B cell (primary cell): ENCODE data around the gene MZF1. TPM values are rescaled to one million over a fixed set of nuclear protein-coding genes. Genes with fewer than 3 reads are reported as not detected.
A peak's percentile ranks its signal among the peaks of the same experiment; 100 is the strongest.

Experiments used
- ATAC-seq: fragments of 200-7000 bp; cut with Tn5 transposase; one replicate; pipeline ENCODE4 v1.10.0; 2021; ENCODE audit warnings: low read depth, mild to moderate bottlenecking, moderate number of reproducible peaks, moderate library complexity
- CTCF ChIA-PET: fragments of 350-600 bp; sonication (Branson Sonifier 250); formaldehyde crosslinking; loops from one replicate; lab custom pipeline; 2021; ENCODE audit warnings: antibody characterized with exemption, inconsistent platforms; lab: Charles Lee
- POLR2A ChIA-PET: fragments of 350-600 bp; sonication (Branson Sonifier 250); formaldehyde crosslinking; loops from one replicate; lab custom pipeline; 2021; ENCODE audit warnings: antibody characterized with exemption; lab: Charles Lee
- DNase-seq: peaks from one replicate; pipeline ENCODE4 v3.0.0; 2013
- H2AFZ ChIP-seq: 2 replicates; pipeline ENCODE4 v1.6.1; 2012; ENCODE audit warnings: mild to moderate bottlenecking, low read depth, low read length; ENCODE audit not compliant: insufficient read depth, poor library complexity, severe bottlenecking
- H3K27ac ChIP-seq, 2 donors: 1 replicate in 1 of 2; 2 replicates in 1 of 2; pipeline ENCODE4 v1.5.1; 2012 to 2013; ENCODE audit warnings: low read length in 2 of 2, mild to moderate bottlenecking in 2 of 2, moderate library complexity in 1 of 2
- H3K27me3 ChIP-seq, 4 experiments: fragments of 200-600 bp in 1 of 4; sonication (generic) in 1 of 4; replicated peaks in 1 of 4; 1 replicate in 2 of 4; 2 replicates in 2 of 4; pipeline versions ENCODE4 v1.6.1 to v1.7.0; 2013 to 2016; ENCODE audit warnings: low read length in 3 of 4, mild to moderate bottlenecking in 2 of 4, mixed read lengths in 1 of 4, moderate library complexity in 1 of 4; ENCODE audit not compliant: insufficient read depth in 4 of 4, control insufficient read depth in 3 of 4; ENCODE audit errors: control extremely low read depth in 1 of 4
- H3K36me3 ChIP-seq, 2 experiments: replicated peaks in 1 of 2; 1 replicate in 1 of 2; 2 replicates in 1 of 2; pipeline versions ENCODE4 v1.6.1 to v1.7.1; 2013; ENCODE audit warnings: low read length in 1 of 2; ENCODE audit not compliant: insufficient read depth in 2 of 2, control insufficient read depth in 1 of 2; ENCODE audit errors: control extremely low read depth in 1 of 2, extremely low read depth in 1 of 2
- H3K4me1 ChIP-seq, 2 donors: fragments of 200-600 bp in 1 of 2; sonication (generic) in 1 of 2; 1 replicate in 1 of 2; 2 replicates in 1 of 2; pipeline versions ENCODE4 v1.5.1 to v1.6.1; 2013 to 2017; ENCODE audit warnings: low read length in 2 of 2; ENCODE audit not compliant: control insufficient read depth in 2 of 2, insufficient read depth in 2 of 2
- H3K4me2 ChIP-seq: replicated peaks from 2 replicates; pipeline ENCODE3; 2012; ENCODE audit warnings: mild to moderate bottlenecking, low read depth, low read length; ENCODE audit not compliant: poor library complexity, severe bottlenecking
- H3K4me3 ChIP-seq, 5 experiments: fragments of 200-600 bp in 1 of 5; sonication (generic) in 1 of 5; 1 replicate in 3 of 5; 2 replicates in 2 of 5; pipeline versions ENCODE4 v1.5.1 to v1.7.0; 2011 to 2016; ENCODE audit warnings: low read length in 4 of 5, mild to moderate bottlenecking in 4 of 5, low read depth in 2 of 5, control low read depth in 1 of 5, moderate library complexity in 1 of 5; ENCODE audit not compliant: insufficient read depth in 1 of 5; ENCODE audit errors: control extremely low read depth in 1 of 5, extremely low read depth in 1 of 5
- H3K79me2 ChIP-seq: fragments of 200-600 bp; sonication (generic); one replicate; pipeline ENCODE4 v1.6.0; 2016; ENCODE audit warnings: low read length; ENCODE audit not compliant: control insufficient read depth, insufficient read depth
- H3K9ac ChIP-seq: fragments of 200-600 bp; sonication (generic); 2 replicates; pipeline ENCODE4 v1.6.1; 2017; ENCODE audit warnings: mild to moderate bottlenecking, low read length, moderate library complexity
- H3K9me3 ChIP-seq, 3 donors: one replicate each; pipeline versions ENCODE4 v1.6.1 to v1.7.1; 2013; ENCODE audit warnings: low read length in 2 of 3; ENCODE audit not compliant: control insufficient read depth in 2 of 3, insufficient read depth in 1 of 3; ENCODE audit errors: control extremely low read depth in 1 of 3
- H4K20me1 ChIP-seq: 2 replicates; pipeline ENCODE4 v1.6.0; 2012; ENCODE audit warnings: mild to moderate bottlenecking, low read length; ENCODE audit not compliant: insufficient read depth, control insufficient read depth, poor library complexity, severe bottlenecking
- H3K27ac Mint-ChIP-seq: one replicate; pipeline ENCODE4 v1.8.0; 2021; ENCODE audit warnings: mixed read lengths
- H3K27me3 Mint-ChIP-seq: one replicate; pipeline ENCODE4 v1.8.0; 2021; ENCODE audit warnings: mixed read lengths
- H3K4me1 Mint-ChIP-seq: one replicate; pipeline ENCODE4 v1.8.0; 2021; ENCODE audit warnings: mixed read lengths
- H3K4me3 Mint-ChIP-seq: one replicate; pipeline ENCODE4 v1.8.0; 2021; ENCODE audit warnings: mixed read lengths
- H3K9me3 Mint-ChIP-seq: one replicate; pipeline ENCODE4 v1.8.0; 2022; ENCODE audit warnings: mixed read lengths; ENCODE audit not compliant: insufficient read depth
- CTCF ChIP-seq: fragments of 200-600 bp; IDR thresholded peaks from one replicate; pipeline ENCODE4 v1.8.0; 2022; ENCODE audit warnings: antibody characterized with exemption, mild to moderate bottlenecking
- EZH2 ChIP-seq: IDR thresholded peaks from 2 replicates; pipeline ENCODE4 v1.6.1; 2012; ENCODE audit warnings: borderline replicate concordance, low read depth, mild to moderate bottlenecking, moderate library complexity, low read length; ENCODE audit not compliant: insufficient read depth, poor library complexity, severe bottlenecking
- WGBS: methylation state at CpG from one replicate; pipeline ENCODE4 v1.1.5; 2013; ENCODE audit warnings: missing lambda C conversion rate; ENCODE audit not compliant: insufficient coverage; 5-methylcytosine and 5-hydroxymethylcytosine counted together
- intact Hi-C: fragments of 100-400 bp; cut with micrococcal nuclease; formaldehyde crosslinking; loops from one replicate; pipeline ENCODE4 v1.10.0; 2022
- polyA plus RNA-seq: library from polyadenylated mRNA; depleted of rRNA; stranded (reverse); fragments of >200 nt; gene quantifications from 2 replicates; pipeline ENCODE4 v1.2.3, GENCODE V29; 2012
- total RNA-seq, 2 donors: library from RNA; stranded (reverse); fragments of 120-200 nt in 1 of 2; gene quantifications; 1 replicate in 1 of 2; 2 replicates in 1 of 2; pipeline versions ENCODE4 v1.2.3 to v1.2.4, GENCODE V29; 2013 to 2022

MZF1 gene
- total and polyA plus RNA-seq, 2 donors (not counting 1 experiment from before 2014, with no cell fraction given), result 79.4 to 95.8 TPM

- H3K36me3 ChIP-seq, result peaks cover 6 to 70% of the 10 kb centered on the region in 2 experiments
- TF ChIP-seq CTCF, result no peak
- TF ChIP-seq EZH2, result no peak
- H3K27ac ChIP-seq, result no peak overlapping the region
- H3K4me2 ChIP-seq, result no peak overlapping the region
- POLR2A ChIA-PET, result no interaction called here
- H3K4me1 Mint-ChIP-seq, result peaks cover 39% of the 10 kb centered on the region
- H3K27me3 Mint-ChIP-seq, result no peaks in the 10 kb centered on the region
- DNase-seq, result peak; percentile 27
- peak overlapping the region; percentile 47 for H3K27ac Mint-ChIP-seq
- H3K4me3 Mint-ChIP-seq, result no peak overlapping the region
- H3K4me3 ChIP-seq, result no peak overlapping the region
- ATAC-seq, result no peak
- no peaks in the 10 kb centered on the region for H3K9me3 ChIP-seq
- peaks cover 48% of the 10 kb centered on the region for H4K20me1 ChIP-seq
- no peaks in the 10 kb centered on the region for H3K9me3 Mint-ChIP-seq
- H3K79me2 ChIP-seq, result peaks cover 58% of the 10 kb centered on the region
- H3K9ac ChIP-seq, result no peak overlapping the region
- H2AFZ ChIP-seq, result no peak overlapping the region
- no peaks in the 10 kb centered on the region for H3K27me3 ChIP-seq
- CTCF ChIA-PET, result no interaction called here
- intact Hi-C loops, result no loop called here
- peaks cover 17 to 32% of the 10 kb centered on the region in 2 donors for H3K4me1 ChIP-seq
- 96% methylated on average over 16 of the region's 18 CpGs for WGBS
Observed at GRCh38 chr19:58551577-58552471, 21.3 kb downstream of the MZF1 start.

GRCh38 chr19:58551123-58551497, 22.0 kb downstream of the MZF1 start:
- Histone ChIP-seq H2AFZ (no peak overlapping the region), H3K4me1 (peaks cover 22 to 33% of the 10 kb centered on the region in 2 donors), H3K4me2 (no peak overlapping the region), H3K4me3 (no peak overlapping the region), H3K36me3 (peaks cover 1 to 69% of the 10 kb centered on the region in 2 experiments), H3K9ac (no peak overlapping the region), H3K9me3 (no peaks in the 10 kb centered on the region), H3K27ac (no peak overlapping the region), H4K20me1 (peaks cover 56% of the 10 kb centered on the region), H3K79me2 (peaks cover 58% of the 10 kb centered on the region), H3K27me3 (no peaks in the 10 kb centered on the region)
- ChIA-PET CTCF (no interaction called here), POLR2A (no interaction called here)
- TF ChIP-seq EZH2 (no peak), CTCF (no peak)
- ATAC-seq (no peak), DNase-seq (peak; percentile 15)
- WGBS, result no CpG with 5 or more reads among the region's 1 CpG
- Mint-ChIP-seq H3K4me3 (no peak overlapping the region), H3K9me3 (no peaks in the 10 kb centered on the region), H3K4me1 (peaks cover 39% of the 10 kb centered on the region), H3K27me3 (no peaks in the 10 kb centered on the region), H3K27ac (no peak overlapping the region)
- intact Hi-C loops, result no loop called here
